ENCODE measurements around the gene TRIP10.
"Not testable (repeated sequence)": the region's sequence is repeated elsewhere in the genome, so short reads cannot be mapped to it uniquely, and the experiment has no call there.

The TRIP10 gene

DNA sequence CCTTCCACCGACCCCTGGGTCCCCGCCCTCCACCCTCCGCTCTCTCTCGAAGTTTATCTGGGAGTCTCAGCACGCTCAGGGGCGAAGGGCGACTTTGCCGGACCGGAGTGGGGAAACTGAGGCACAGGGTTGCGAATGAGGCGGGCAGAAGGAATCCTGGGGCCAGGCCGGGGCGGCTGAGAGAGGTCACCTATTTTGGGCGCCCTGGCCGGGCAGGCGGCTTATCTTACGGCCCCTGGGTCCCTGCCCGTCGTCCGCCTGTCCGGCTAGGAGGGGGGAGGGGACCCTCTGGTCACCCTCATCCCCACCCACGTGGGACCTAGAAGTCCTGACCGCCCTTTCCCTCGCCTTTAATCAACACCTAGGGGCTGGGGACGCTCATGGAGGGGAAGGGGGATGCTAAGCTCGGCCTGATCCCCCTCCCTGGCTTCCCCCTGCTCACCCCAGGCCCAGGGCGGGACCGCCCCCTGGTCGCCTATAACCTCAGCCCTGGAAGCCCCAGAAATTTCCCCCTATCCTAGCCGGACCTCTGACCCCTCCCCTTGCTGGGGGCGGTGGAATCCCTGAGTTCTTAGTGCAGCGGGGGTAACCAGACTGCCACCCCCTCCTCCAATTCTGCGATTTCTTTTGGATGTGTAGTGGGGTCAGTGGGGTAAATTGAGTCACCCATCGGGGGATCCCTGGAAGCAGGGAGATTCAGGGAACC lies 556 bp downstream of the TRIP10 start:
- peak; percentile 29 for DNase-seq (ENCODE audit: low spot score)

DNA sequence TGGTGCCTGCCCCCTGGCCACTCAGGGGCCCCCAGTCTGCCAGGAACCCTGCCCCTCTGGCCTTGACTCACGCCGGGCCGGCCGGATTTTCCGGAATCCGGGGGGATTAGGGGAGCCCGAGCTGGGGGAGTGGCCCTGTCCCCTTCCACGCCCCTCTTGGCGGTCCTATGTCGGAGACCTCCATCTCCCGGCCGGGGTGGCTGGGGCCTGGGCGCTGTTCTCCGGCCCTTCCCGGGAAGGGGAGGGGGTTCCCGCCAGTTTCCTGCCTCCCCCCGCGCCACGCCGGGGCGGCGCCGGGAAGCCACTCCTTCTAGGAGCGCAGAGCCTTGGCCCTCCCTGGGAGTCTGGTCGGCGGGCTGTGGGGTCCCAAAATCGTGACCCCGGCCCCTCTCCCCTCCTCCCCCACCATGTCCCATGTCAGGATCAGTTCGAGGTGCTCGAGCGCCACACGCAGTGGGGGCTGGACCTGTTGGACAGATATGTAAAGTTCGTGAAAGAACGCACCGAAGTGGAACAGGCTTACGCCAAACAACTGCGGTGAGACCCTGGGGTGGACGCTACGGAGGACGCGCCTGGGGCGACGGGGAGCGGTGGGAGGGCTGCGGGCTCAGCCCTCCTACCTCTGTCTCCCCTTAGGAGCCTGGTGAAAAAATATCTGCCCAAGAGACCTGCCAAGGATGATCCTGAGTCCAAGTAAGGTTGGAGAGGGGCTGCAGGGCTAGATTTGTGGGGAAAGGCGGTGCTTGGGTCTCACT lies 1.3 kb downstream of the TRIP10 start:
- peak; percentile 29 for DNase-seq (ENCODE audit: low spot score)

DNA sequence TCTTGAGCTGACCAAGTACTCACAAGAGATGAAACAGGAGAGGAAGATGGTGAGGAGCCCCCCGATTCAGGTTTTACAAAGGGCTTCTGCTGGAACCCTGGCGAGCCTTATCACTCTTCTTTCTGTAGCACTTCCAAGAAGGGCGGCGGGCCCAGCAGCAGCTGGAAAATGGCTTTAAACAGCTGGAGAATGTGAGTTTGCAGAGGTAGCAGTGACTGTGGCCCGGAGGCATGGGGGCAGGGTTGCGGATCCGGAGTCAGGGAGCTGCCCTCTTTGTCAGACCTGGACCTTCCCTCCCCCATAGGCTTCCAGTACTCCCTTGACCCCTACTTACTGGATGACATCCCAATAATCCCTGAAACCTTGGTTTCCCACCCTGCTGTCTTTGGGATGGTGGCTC lies 3.6 kb downstream of the TRIP10 start:
- no peak for DNase-seq (ENCODE audit: low spot score)

DNA sequence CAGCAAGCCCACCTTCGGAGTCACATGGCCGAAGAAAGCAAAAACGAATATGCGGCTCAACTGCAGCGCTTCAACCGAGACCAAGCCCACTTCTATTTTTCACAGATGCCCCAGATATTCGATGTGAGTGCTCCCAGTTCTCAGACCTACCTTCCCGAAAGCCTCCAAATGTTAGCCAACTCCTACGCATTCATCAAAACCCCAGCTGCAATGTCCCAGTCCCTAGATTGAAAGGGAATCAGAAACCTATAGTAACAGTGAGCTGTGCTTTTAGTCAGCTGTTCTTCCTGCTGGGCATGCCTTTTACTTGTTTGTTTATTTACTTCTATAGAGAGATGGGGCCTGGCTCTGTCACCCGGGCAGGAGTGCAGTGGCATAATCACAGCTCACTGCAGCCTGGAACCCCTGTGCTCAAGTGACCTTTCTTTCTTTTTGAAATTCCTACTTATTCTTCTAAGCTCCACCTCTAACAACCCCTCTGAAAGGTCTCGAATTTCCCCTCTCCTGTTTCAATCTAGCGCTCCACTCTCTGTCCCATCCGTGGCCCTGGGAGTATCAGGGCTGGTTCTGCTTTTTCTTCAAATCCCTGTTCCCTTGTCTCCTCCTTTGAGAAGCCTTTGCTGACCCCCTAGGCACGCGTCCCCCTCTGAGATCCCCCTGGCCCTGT lies 4.4 kb downstream of the TRIP10 start:
- DNase-seq (ENCODE audit: low spot score): no peak

DNA sequence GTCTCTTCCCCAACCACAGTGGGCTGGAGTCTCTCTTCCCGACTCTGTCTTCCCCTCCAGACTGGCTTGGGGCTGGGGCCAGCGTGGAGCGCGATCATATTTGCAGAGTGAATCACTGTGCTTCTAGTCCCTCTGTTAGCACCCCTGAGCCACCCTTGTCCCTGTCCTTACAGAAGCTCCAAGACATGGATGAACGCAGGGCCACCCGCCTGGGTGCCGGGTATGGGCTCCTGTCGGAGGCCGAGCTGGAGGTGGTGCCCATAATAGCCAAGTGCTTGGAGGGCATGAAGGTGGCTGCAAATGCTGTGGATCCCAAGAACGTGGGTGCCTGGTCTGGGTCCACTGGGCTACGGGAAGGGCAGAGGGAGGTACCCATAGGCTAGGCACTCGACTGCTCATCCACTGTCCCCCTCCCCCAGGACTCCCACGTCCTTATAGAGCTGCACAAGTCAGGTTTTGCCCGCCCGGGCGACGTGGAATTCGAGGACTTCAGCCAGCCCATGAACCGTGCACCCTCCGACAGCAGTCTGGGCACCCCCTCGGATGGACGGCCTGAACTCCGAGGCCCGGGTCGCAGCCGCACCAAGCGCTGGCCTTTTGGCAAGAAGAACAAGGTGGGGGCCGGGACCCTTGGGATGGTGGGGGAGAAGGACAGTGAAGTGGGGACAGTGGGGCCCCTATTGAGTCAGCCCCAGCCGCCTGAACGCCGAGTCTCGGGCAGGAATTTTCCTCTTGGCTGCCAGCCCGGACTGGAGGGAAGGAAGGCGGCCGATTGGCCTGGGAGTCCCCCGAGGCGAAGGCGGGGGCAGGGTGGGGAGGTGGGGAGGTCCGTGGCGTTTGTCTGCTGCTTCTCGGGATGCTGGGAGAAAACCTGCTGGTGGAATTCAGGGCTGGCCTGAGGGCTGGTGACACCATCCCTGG lies 5.2 kb downstream of the TRIP10 start:
- no peak for DNase-seq (ENCODE audit: low spot score)

DNA sequence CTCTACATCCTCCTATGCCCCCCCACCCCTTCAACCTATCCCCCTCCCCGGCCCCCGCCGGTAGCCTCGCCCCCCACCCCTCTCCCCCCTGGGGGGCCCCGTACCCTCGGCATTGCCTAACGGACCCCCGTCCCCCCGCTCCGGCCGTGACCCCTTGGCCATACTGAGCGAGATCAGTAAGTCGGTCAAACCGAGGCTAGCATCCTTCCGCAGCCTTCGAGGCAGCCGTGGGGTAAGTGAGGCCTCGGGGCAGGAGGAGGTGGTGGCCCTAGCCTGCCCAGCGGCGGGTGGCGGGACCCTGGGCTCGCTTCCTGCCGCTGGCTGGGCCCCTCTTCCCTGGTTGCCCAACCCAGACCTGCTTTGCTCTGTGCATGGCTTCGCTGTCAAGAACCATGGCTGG lies 6.5 kb downstream of the TRIP10 start:
- DNase-seq (ENCODE audit: low spot score): no peak

DNA sequence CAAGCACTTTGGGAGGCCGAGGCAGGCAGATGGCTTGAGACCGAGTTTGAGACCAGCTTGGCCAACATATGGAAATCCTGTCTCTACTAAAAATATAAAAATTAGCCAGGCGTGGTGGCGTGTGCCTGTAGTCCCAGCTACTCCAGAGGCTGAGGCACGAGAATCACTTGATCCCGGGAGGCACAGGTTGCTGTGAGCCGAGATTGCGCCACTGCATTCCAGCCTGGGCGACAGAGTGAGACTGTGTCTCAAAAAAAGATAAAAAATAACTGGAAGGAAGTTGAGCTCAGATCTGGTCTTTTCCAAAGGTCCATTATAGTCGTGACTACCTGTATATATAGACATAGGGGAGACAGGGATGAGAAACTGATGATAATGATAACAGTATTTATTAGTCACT lies 9.1 kb downstream of the TRIP10 start:
- not testable (repeated sequence) for DNase-seq (ENCODE audit: low spot score)

DNA sequence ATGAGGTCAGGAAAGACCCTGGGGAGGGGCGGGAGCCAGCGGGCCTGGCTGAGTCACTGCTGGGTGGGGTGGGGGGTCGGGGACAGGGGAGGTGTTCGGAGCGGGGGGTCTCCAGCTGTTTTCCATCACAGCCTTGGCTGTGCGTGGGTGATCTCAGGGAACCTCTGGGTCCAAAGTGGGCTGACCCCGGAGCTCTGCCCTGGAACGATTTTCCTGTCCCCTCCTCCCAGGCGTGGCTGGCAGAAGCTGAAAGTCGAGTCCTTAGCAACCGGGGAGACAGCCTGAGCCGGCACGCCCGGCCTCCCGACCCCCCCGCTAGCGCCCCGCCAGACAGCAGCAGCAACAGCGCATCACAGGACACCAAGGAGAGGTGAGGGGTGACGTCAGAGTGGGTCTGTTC lies 10.6 kb downstream of the TRIP10 start:
- no peak for DNase-seq (ENCODE audit: low spot score)

DNA sequence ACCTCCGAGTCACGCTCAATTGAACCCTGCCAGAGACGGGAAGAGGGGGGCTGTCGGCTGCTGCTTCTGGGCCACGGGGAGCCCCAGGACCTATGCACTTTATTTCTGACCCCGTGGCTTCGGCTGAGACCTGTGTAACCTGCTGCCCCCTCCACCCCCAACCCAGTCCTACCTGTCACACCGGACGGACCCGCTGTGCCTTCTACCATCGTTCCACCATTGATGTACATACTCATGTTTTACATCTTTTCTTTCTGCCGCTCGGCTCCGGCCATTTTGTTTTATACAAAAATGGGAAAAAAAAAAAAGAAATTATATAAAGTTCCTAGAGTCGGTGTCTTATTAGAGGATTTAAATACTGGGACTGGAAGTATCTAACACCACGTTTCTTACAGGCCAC lies 11.7 kb downstream of the TRIP10 start:
- DNase-seq (ENCODE audit: low spot score): no peak

DNA sequence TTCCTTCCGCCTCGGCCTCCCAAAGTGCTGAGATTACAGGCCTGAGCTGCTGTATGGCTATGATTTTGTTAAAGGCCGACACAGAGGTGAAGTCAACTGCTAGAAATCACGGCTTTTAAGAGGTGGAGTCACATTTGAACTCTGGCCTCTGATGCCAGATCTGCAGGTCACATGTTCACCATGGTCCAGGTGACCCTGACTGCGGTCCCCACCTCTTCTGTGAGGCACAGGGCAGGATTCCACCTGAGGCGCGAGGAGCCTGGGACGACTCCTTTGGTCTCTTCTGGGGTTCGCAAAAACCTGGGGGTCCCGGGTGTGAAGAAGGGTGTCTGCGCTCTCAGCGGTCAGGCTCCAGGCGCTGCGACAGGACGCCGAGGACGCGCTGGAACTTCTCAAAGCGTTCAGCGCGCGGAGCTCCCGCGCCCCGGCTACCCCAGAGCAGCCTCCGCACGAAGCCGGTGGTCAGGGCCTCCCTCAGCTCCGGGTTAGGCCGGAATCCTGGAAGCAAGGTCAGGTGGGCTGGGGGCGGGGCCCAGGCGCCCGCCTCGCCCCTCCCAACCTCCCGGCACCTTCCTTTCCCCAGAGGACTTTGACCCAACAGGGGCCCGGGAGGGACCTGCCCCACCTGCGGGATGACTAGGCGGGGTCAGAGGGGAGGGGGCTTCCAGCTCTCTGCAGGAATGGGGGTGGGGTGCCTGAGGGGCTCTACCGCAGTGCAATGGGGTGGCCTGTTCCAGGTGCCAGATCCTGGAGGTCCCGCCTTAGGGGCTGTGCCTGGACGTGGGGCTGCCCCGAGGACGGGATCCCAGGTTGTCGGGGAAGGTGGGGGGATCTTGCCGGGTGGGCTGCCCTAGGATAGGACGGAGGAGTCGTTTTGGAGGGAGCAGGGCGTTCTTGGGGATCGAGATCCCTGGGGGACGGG lies 13.0 kb downstream of the TRIP10 start:
- no peak for DNase-seq (ENCODE audit: low spot score)

DNA sequence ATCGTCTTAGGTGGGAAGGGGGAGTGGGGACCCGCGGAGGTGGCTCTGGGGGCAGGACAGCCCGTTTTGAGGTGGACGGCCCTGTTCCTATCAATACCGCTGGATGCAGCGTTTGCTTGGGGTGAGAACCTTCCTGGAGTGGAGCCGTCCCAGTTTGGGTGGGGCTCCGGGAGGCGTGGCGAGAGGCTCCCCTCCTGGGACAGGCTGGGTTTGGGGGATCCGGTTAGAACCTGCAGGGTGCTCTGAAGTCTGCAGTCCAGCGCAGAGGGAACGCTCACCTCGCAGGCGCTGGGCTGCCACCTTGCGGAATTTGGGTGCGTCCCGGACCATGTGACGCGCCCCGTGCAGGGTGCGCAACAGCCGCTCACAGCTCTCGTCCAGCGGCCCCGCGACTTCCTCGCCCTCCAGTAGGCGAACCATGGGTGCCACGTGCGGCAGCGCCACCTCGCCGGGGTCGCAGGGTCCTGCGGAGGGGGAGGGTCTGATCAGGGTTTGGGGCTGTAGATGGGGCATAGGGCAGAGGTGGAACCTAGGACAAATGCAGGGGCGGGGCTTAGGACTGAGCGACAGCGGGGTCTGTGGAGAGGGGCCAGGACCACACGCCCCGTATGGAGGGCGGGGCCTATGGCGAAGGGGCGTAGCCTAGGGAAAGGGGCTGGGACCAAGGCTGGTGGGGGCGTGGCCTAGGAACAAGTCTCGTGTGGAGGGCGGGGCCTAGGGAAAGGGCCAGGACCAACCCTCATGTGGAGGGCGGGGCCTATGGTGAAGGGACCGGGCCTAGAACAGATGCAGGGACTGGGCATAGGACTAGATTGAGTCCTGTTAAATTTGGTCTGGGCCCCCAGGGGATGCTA lies 13.9 kb downstream of the TRIP10 start:
- peak; percentile 47 for DNase-seq (ENCODE audit: low spot score)

DNA sequence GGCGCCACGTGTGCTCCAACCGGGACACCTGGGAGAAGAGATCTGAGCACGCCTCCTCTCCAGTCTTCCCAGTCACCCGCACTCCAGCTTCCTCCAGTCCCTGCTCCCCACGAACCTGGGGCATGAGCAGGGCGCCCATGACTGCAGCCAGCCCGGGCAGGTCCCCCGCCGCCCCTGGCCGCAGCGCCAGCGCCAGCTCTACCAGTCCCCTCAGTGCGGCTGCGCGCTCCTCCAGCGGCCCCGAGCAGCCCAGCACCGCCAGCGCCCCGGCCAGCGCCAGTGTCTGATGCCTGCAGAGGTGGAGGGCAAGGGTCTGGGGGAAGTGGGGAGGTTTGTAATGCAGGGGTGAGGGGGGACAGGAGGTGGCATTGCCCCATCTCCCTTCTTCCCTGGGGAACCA lies 14.7 kb downstream of the TRIP10 start:
- no peak for DNase-seq (ENCODE audit: low spot score)

DNA sequence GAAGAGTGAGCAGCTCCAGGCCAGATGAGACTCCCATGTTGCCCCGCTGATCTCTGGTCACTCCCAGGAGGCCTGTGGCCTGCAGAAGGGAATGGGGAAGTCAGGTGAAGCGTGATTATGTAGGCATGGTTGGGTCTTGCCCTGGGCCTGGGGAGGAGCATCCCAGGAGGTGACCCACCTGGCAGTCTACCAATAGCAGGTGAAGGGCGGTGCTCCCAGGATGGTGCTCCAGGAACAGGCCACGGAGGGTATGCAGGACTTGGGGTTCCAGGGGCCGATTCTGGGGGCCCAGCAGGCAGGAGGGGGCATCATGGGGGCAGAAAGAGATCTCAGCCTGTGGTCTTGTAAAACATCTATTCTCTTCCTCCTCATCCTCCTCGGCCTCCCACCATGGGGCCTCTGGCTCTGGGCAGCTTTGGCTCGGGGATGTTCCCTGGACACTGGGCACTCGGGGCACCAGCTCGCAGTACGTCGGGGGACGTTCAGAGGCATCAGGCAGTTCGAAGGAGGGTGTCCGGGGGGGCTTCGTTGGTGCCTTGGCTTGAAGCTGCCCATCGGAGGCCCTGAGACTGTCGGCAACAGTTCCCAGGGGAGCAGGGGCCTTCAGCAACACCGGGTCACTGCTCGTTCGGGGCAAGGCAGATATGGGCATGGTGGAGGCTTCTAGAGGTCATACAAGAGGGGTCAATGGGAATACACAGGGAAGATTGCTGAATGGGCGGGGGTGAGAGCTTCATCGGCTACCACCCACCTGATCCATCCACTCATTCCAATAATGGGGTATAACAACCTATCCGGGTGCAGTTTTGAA lies 15.4 kb downstream of the TRIP10 start:
- no peak for DNase-seq (ENCODE audit: low spot score)

DNA sequence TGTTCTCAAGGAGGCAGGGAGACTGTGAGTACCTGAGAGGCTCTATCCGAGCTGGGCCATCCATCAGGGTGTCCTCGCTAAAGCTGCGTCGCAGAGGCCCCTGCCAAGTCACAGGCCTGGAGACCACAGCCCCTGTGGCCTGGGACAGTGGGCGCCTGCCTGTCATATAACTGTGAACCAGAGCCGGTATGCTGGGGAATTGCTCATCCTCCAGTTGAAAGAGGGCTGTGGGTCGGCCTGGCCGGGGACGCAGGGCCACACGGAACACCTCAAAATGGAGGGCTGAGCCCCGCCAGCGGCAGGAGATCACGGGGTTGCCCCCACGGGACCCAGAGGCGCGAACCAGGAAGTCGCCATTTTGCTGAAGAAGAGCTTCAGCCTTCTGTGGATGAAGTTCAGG lies 21.1 kb downstream of the TRIP10 start:
- DNase-seq (ENCODE audit: low spot score): no peak

DNA sequence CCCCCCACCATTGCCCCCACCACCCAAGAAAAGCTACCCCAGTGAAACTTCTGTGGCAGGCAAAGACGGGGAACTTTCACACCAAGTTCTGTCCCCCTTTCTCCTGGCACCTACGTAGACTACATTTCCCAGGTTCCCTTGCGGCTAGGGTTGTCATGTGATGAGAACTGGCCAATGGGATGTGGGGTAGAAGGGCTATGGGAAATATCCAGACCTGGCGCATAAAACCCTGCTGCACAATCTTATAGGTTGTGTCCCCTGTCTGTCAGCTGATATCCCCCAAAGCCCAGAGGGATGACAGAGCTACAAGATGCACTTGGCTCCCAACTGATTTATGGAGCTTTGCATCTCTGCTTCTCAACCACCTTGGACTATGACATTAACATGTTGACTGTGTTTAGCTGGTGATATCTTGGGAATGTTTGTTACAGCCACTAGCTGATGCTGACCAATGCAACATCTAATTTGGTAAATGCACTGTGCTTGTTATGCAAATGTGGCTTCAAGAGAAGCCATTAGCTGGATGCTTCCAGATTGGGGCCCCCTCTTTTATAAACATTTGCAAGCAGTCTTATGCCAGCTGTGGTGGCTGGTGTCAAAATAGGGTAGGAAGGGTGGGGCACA lies 21.7 kb downstream of the TRIP10 start:
- peak; percentile 45 for DNase-seq (ENCODE audit: low spot score)

DNA sequence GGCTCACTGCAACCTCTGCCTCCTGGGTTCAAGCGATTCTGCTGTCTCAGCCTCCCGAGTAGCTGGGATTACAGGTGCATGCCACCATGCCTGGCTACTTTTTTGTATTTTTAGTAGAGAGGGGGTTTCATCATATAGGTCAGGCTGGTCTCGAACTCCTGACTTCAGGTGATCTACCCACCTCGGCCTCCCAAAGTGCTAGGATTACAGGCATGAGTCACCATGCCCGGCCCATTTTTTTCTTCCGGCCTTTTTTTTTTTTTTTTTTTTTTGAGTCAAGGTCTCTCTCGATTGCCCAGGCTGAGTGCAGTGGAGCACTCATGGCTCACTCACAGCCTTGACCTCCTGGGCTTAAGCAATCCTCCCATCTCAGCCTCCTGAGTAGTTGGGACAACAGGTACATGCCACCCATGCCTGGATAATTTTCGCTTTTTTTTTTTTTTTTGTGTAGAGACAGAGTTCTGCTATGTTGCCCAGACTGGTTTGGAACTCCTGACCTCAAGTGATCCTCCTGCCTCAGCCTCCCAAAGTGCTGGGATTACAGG lies 22.8 kb downstream of the TRIP10 start:
- not testable (repeated sequence) for DNase-seq (ENCODE audit: low spot score)

DNA sequence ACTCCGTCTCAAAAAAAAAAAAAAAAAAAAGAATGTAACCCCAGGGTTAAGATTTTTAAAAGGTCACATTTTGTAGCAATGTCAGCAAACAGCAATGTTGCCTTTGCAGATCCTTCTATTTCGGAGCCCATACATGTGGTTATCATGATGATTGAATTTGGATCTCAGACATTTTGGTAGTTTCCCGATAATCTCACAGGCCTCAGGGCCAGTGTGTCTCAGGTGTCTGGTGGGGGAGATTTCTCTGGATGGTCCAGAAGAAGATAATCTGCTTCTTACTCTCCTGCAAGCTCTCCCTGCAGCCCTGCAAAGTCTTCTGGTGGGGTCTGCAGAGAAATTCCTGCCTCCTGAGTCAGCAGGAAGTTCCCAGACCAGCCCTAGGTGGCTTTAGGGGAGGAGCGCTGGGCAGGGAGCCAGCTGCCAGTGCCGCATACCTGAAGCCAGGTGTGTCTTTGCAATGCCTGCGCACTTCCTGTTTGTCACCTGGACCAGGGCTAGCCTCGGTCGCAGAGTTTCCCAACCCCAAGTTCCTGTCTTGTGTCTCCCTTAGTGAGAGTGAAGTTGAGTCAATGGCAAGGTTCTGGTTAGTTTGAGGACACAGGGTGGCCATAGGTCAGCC lies 26.4 kb downstream of the TRIP10 start:
- no peak for DNase-seq (ENCODE audit: low spot score)

Data from SK-N-DZ (cell line).